SK-N-SH treated with all-trans-retinoic acid at 6 μM for 48 hours (cell line): ENCODE measurements around the gene RAPGEF4.

Source experiments
- ARNTL ChIP-seq: fragments of 450-650 bp; formaldehyde crosslinking; IDR thresholded peaks from 2 replicates; pipeline ENCODE4 v1.5.0; 2020; ENCODE audit warnings: low read depth, mild to moderate bottlenecking, moderate library complexity, borderline replicate concordance
- BACH2 ChIP-seq: fragments of 250-450 bp; sonication (Bioruptor Pico); IDR thresholded peaks from 2 replicates; pipeline ENCODE4 v1.9.0; 2021; ENCODE audit warnings: mild to moderate bottlenecking, borderline replicate concordance
- TF ChIP-seq, protein P1 (sequence below): fragments of 250-450 bp; sonication (Bioruptor Pico); IDR thresholded peaks from 2 replicates; pipeline ENCODE4 v1.5.1; 2020; ENCODE audit warnings: low read depth, mild to moderate bottlenecking, moderate library complexity

DNA sequence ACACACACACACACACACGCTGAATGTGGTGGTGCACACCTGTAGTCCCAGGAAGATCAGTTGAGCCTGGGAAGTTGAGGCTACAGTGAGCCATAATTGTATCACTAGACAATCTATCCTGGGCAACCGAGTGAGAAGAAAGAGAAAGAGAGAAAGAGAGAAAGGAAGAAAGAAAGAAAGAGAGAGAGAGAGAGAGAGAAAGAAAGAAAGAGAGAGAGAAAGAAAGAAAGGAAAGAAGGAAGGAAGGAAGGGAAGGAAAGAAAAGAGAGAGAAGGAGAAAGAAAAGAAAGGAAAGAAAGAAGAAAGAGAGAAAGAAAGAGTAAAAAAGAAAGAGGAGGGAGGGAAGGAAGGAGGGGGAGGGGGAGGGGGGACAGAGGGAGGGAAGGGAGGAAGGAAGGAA lies 190.0 kb downstream of the RAPGEF4 start:
- TF ChIP-seq, protein P1, sequence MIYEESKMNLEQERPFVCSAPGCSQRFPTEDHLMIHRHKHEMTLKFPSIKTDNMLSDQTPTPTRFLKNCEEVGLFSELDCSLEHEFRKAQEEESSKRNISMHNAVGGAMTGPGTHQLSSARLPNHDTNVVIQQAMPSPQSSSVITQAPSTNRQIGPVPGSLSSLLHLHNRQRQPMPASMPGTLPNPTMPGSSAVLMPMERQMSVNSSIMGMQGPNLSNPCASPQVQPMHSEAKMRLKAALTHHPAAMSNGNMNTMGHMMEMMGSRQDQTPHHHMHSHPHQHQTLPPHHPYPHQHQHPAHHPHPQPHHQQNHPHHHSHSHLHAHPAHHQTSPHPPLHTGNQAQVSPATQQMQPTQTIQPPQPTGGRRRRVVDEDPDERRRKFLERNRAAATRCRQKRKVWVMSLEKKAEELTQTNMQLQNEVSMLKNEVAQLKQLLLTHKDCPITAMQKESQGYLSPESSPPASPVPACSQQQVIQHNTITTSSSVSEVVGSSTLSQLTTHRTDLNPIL (CRISPR knock-in tag): no peak
- TF ChIP-seq ARNTL (CRISPR knock-in tag) (no peak), BACH2 (no peak)
